Activated naive CD8-positive, alpha-beta T cell treated with anti-CD3 and anti-CD28 coated beads, Interleukin-2, amount 50 U/mL, for 16 hours (primary cell): ENCODE results near the gene ABCC4.

Source experiments
- DNase-seq: peaks from one replicate; pipeline ENCODE4 v3.0.0-alpha.2; 2020; ENCODE audit warnings: low read depth, low spot score

ABCC4 gene, protein sequence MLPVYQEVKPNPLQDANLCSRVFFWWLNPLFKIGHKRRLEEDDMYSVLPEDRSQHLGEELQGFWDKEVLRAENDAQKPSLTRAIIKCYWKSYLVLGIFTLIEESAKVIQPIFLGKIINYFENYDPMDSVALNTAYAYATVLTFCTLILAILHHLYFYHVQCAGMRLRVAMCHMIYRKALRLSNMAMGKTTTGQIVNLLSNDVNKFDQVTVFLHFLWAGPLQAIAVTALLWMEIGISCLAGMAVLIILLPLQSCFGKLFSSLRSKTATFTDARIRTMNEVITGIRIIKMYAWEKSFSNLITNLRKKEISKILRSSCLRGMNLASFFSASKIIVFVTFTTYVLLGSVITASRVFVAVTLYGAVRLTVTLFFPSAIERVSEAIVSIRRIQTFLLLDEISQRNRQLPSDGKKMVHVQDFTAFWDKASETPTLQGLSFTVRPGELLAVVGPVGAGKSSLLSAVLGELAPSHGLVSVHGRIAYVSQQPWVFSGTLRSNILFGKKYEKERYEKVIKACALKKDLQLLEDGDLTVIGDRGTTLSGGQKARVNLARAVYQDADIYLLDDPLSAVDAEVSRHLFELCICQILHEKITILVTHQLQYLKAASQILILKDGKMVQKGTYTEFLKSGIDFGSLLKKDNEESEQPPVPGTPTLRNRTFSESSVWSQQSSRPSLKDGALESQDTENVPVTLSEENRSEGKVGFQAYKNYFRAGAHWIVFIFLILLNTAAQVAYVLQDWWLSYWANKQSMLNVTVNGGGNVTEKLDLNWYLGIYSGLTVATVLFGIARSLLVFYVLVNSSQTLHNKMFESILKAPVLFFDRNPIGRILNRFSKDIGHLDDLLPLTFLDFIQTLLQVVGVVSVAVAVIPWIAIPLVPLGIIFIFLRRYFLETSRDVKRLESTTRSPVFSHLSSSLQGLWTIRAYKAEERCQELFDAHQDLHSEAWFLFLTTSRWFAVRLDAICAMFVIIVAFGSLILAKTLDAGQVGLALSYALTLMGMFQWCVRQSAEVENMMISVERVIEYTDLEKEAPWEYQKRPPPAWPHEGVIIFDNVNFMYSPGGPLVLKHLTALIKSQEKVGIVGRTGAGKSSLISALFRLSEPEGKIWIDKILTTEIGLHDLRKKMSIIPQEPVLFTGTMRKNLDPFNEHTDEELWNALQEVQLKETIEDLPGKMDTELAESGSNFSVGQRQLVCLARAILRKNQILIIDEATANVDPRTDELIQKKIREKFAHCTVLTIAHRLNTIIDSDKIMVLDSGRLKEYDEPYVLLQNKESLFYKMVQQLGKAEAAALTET (N-terminal part only)

DNA sequence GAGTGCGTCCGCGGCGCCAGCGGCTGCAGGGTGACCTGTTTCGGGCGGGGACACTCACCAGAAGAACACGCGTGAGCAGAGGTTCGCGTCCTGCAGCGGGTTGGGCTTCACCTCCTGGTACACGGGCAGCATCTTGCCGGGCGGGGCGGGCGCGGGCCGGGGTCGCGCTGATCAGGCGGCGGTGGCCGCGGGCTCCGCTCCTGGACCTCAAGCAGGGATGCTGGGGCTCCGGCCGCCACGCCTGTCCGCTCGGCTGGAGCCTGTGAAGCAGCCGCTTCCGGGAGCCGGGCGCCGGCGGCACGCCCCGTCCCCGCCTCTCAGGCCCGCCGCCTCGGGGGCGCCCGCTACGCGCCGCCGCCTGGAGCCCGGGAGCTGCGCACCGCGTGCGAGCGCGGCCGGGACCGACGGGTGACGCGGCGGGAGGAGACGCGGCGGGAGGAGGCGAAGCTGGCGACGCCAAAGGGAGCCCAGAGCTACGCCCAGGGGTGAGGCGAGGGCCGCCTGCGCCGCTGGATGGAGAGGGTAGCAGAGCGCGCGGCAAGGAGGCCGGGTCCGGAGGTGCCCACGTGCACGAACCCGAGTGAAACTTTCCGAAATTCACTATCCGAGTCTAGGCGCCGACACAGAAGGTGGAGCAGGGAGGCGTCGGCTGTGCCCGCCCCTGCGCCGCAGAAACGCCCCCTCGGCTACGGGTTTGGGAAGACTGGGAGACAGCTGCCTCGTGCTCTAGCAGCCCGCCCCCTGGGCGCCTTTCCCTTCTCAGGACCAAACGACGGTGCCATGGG is at the start of gene ABCC4:
Gene ABCC4, minus strand, starts transcription at position 269 of the 785 bp plus-strand sequence. Its CDS starts 137 bp downstream, at position 132.
- DNase-seq: peak; percentile 18

DNA sequence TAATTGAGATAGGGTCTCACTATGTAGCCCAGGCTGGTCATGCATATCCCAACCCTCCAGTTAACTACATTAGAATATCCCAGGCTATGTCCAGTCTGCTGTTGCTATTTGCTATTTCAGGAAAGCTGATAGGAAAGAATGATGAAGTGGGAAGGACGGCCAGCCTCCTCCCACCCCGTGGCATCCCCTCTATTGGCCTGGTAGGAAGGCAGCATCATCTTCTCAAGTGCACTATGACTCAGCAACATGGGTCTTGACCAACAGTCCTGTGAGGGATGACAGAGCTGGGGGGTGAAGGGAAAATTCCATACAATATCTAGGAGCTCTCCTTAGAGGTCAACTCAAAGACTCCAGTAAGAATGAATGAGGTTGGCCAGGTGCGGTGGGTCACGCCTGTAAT is 48.0 kb upstream of the ABCC4 start:
- DNase-seq: no peak

DNA sequence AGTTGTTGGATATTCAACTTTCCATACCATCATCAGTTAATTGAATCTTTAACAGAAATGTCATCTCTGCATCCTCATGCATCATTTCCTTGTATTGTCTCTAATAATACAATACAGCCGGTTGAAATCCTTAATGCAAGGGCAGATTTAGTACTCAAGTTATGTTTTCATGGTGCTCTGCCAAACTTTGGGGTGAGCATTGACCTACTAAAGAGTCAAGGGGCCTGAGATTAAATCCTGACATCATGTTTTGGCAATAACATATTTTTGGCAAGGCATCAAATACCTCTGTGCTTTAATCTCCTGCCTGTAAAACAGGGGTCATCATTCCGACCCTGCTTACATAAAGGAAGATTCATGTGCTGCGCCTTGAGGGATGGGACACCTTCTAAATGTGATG is 42.7 kb upstream of the ABCC4 start:
- DNase-seq: no peak

DNA sequence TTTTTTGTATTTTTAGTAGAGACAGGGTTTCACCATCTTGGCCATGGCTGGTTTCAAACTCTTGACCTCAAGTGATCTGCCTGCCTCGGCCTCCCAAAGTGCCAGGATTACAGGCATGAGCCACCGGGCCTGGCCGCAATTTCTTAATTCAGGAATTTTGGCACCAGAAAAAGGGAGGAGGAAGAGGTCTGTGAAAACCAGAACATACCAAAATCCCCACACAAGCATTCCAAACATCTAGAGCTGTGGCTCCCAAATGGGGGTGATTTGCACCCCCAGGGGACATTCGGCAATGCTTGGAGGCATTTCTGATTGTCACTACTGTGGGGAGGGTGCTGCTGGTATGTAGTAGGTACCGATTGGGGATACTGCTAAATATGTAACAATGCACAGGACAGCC is 40.2 kb upstream of the ABCC4 start:
- DNase-seq: no peak

DNA sequence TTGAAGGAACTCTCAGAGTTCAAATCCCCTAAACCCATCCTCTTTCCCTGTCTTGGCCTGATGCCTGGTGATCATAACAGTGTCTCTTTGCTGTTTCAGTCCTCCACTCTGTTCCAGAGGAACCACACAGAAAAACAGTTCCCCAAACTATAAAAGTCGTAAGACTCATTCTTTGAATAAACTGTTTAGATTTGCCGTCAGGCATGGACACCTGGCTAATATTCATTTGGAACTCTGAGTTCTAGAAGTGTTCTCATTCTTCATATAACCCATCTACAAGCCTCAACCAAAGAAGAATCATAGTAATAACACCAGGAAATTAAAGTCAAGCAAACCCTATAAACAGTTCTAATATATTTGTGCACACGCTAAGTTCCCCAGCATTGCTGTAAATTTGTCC is 37.7 kb upstream of the ABCC4 start:
- no peak for DNase-seq

DNA sequence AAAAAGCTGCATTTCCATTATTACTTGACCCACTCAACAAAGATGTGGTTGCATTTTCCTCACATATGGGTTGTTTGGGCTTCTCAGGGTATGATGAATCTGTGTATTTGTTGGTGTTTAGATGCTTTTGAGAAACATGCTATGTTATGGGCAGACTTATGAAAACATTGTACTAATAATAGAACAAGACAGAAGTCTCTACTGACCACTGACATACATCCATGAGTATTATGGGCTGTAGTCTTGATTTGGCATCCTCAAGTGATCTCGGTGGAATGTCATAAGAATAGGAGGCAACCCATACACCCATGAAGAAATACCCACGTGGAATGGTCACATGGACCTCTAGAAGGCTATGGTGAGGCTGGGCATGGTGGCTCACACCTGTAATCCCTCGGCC is 36.3 kb upstream of the ABCC4 start:
- no peak for DNase-seq

DNA sequence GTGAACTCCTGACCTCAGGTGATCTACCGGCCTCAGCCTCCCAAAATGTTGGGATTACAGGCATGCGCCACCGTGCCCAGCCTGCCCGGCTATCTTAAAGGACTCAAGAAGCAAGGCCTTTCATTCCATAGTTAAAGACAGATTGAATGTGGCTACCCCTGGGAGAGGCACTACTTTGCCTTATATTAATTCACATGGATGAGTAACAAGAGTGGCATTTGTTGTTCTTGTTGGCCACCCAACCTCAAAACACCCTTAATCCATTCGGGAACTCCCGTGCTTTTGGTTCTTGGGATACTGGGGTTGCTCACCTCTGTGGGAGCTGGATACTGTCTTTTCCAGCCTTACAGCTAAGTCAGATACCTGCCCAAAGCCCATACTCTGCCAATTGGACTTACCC is 34.4 kb upstream of the ABCC4 start:
- DNase-seq: no peak

DNA sequence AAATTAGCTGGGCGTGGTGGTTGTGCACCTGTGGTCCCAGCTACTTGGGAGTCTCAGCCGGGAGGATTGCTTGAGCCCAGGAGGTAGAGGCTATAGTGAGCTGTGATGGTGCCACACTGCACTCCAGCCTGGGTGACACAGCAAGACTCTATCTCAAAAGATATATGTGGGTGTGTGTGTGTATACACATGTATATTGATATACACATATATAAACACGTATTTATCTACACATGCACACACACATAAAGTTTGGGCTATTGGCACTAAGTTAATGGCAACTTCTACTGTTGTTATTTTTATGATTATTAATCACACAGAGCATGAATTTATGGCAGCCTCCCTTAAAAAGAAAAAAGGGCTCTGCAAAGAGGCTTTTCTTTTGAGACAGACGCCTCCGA is 27.1 kb upstream of the ABCC4 start:
- DNase-seq: no peak

DNA sequence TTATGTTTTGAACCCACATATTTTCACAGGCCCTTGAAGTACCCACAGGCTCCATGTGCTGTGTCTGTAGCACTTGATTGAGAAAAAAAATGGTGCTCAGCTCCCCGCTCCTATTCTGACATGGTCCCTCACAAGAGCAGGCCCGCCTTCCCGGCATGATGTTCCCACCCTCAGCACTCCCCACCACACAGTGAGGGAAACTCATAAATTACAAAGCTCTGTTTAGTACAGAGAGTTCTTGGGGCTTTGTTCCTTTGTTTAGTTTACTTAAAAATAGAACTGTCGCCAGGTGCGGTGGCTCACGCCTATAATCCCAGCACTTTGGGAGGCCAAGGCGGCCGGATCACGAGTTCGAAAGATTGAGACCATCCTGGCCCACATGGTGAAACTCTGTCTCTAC is 25.9 kb upstream of the ABCC4 start:
- DNase-seq: no peak

DNA sequence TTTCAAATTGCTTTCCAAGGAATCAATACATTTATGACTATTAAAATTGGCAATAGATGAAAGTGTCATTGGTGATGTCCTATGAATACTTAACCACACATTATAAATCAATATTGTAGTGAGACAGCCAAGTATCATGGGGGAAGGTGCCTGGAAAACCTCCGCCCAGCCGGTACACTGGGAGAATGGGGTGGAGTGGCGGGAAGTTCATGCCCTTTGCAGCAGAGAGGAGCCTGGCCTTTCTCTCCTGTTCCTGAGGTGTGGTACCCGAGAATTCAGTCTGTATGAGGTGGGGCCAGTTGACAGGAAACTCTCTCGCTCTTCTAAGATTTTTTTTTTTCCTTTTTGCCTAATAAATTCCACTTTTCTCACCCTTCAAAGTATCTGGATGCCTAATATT is 25.4 kb upstream of the ABCC4 start:
- DNase-seq: no peak

DNA sequence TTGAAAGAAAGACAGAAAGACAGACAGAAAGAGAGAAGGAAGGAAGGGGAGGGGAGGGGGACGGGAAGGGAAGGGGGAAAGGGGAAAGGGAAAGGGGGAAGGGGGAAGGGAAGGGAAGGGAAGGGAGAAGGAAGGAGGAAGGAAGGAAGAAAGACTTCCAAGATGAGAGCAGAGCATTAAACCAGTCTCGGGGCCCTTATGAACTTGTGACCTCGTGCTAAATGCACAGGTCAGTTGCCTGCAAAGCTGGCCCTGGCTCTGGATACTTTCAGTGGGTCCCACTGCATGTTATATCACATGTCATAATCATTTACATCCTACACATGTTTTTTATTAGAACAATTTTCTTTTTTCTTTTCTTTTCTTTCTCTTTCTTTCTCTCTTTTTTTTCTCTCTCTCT is 24.2 kb upstream of the ABCC4 start:
- no peak for DNase-seq

DNA sequence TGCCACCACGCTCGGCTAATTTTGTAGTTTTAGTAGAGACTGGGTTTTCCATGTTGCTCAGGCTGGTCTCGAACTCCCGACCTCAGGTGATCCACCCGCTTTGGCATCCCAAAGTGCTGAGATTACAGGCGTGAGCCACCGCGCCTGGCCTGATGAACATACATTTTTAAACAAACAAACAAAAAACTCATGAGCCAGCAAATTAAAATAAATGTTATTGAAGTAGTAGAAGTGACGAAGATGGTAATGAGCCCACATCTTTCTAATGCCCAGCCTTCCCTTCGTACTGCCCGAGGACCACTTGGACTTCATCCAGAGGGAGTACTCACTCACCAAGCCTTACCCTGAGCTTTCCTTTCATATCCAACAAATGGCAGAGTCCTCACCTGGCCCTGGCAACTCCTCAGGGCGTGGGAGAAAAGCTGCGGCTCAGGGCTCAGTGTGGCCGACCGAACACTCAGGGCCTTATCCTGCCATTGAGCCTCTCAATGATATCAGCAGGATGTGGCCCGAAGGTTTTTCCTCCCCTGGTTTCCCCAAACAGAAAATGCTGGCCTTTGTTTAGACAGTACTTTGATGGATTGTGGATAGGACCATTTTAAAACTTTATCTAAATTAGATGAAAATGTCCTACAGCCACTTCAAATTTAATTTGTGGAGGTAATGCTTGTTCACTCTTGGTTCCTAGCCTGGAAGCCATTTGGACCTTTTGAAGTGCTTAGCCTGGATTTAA is 22.8 kb upstream of the ABCC4 start:
- no peak for DNase-seq

DNA sequence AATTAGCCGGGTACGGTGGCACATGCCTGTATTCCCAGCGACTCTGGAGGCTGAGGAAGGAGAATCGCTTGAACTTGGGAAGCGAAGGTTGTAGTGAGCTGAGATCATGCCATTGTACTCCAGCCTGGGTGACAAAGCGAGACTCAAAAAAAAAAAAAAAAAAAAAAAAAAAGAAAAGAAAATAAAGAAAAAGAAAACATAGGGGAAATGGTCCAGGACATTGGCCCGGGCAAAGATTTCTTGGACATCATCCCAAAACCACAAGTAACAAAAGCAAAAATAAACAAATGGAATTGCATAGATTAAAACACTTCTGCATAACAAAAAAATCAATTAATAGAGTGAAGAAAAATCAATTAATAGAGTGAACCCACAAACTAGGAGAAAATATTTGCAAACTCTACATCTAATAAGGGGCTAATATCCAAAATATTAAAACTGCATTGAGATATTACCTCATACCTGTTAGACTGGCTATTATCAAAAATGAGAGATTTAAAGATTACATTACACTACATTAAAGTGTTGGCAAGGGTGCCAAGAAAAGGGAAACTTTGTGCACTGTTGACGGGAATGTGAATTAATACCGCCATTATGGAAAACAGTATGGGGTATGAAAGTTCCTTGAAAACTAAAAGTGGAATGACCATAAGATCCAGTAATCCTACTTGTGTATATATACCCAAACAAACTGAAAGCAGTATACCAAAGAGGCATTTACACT is 18.5 kb upstream of the ABCC4 start:
- no peak for DNase-seq

DNA sequence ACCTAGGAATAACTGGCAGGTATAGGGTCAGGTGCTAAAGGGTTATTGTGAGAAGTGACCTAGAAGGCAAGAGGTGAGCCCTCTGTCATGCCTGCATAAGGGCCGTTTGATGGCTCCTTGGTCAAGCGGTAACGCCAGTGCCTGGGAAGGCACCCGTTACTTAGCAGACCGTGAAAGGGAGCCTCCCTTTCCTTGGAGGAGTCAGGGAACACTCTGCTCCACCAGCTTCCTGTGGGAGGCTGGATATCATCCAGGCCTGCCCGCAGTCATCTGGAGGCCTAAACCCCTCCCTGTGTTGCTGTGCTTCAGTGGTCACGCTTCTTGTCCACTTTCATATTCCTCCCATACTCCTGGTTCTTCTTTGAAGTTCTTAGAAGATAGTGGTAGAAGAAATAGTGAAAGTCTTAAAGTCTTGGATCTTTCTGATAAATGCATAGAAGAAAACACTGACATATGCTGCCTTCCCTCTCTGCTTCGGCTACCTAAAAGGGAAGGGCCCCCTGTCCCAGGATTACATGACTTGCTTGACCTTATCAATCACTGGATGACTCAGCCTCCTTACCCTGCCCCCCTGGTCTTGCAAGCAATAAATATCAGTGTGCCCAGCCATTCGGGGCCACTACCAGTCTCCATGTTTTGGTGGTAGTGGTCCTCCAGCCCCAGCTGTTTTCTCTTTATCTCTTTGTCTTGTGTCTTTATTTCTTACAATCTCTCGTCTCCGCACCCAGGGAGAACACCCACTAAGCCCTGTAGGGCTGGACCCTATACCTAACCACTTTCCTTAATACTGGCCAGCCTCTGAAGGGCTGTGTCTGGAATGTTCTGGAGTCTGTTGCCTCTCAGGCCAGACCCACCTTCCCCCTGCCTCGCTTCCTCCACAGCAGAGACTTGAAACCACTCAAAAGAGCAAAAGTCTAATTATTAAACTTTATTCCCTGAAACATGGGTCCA is 16.1 kb upstream of the ABCC4 start:
- DNase-seq: no peak

DNA sequence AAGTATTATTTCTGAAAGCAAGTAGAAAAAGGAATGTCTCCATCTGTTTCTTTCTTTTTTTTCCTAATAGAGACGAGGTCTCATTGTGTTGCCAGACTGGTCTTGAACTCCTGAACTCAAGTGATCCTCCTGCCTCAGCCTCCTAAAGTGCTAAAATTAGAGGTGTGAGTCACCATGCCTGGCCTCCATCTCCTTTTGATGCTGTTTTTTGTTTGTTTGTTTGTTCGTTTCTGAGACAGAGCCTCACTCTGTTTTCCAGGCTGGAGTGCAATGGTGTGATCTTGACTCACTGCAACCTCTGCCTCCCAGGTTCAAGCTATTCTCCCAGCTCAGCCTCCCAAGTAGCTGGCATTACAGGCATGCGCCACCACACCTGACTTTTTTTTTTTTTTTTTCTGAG is 14.5 kb upstream of the ABCC4 start:
- DNase-seq: no peak

DNA sequence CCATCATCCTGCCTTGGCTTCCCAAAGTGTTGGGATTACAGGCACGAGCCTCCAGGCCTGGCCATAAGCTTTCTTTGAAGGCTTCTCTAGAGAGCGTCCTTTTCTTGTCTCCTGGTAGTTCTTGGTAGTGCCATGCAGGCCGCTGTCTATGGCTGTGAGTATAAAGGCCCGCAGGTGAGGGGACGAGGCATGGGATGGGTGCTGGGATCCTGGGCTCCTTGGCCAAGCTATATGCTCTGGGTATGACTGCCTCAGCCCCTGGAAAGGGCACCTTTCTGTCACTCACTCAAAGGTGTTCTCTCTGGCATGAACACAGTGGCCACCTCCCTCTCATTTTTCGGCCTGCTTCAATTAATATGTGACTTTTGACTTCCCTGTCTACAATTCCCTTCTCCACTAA is 6.3 kb upstream of the ABCC4 start:
- DNase-seq: no peak

DNA sequence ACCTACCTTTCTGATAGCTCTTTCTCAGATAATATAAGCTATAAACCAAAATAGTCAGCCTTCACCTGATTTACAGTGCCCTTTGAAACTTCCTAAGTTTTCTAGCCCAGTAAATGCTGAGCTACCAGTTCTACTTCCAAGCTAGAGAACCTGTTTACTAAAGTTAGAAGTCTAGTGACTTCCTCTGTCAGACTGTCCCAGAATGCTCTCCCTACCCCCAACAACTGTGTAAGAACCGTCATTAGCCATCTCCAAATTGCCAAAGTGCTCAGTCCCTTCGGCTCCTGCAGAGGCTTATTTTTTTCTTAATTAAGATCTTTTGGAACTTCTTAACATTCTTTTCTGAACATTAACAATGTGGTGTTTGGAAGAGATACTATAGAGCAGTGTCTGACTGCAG is 3.2 kb upstream of the ABCC4 start:
- no peak for DNase-seq

DNA sequence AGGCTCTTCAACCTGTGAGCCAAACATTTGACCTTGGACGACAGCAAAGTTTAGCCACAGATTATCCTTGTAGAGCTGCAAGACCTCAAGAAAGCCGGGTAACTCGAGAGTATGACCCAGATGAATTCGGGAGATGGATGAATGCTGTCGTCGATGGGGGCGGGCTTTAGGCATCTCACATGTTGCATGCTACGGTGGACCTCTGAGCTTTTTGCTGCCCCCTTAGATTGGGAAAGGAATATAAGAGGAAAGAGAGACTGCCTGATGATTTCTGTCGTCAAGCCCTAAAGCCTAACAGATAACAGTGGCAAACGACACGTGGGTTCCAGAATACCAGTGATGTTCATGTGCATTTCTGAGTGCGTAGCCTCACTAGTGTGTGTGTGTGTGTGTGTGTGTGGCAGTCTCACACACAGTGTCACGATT is 730 bp upstream of the ABCC4 start:
- no peak for DNase-seq
